ENCODE data around the gene KRTAP9-1.
A peak's percentile ranks its signal among the peaks of the same experiment; 100 is the strongest.
"Not testable (repeated sequence)": the region's sequence is repeated elsewhere in the genome, so short reads cannot be mapped to it uniquely, and the experiment has no call there.

KRTAP9-1 gene

DNA sequence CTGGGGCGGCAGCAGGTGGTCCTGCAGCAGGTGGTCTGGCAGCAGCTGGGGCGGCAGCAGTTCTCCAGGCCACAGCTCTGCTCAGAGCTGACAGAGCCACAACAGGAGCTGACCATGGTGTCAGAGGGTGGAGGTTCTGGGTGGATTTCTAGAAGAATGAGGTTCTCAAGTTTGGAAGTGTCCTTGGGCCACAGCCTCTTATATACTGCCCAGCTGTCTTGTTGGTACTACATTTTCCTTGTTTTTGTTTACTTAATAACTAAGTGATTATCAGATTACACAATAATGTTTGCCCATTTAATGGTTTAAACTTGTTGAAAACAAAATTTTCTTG, 40.1 kb upstream of the KRTAP9-1 start, which contains the start of gene KRTAP4-5:
Gene KRTAP4-5, minus strand, starts transcription at position 174 of the 334 bp plus-strand sequence. Its CDS starts 58 bp downstream, at position 116.
- Mint-ChIP-seq H3K9me3 (peaks cover 7% of the 10 kb centered on the region), H3K4me1 (no peaks in the 10 kb centered on the region), H3K27me3 (ENCODE audit: low read depth) (peaks cover 16% of the 10 kb centered on the region), H3K4me3 (no peak within 1 kb of the TSS), H3K36me3 (ENCODE audit: low read depth) (no peaks in the 10 kb centered on the region), H3K27ac (no peak within 1 kb of the TSS)
- no peak for TF ChIP-seq CTCF (IDR thresholded peaks at IDR 0.05; ENCODE audit: unreplicated experiment in 3 of 3)

- Mint-ChIP-seq H3K4me3 (no peak overlapping the region), H3K9me3 (peaks cover 5% of the 10 kb centered on the region), H3K4me1 (no peaks in the 10 kb centered on the region), H3K36me3 (ENCODE audit: low read depth) (no peaks in the 10 kb centered on the region), H3K27ac (no peak overlapping the region), H3K27me3 (ENCODE audit: low read depth) (peaks cover 16% of the 10 kb centered on the region)
- TF ChIP-seq CTCF (IDR thresholded peaks at IDR 0.05; ENCODE audit: unreplicated experiment in 3 of 3): no peak
Measured at GRCh38 chr17:41150026-41150425, 39.7 kb upstream of the KRTAP9-1 start.

- Mint-ChIP-seq H3K36me3 (ENCODE audit: low read depth) (no peaks in the 10 kb centered on the region), H3K27ac (no peak overlapping the region), H3K27me3 (ENCODE audit: low read depth) (peaks cover 16% of the 10 kb centered on the region), H3K4me3 (no peak overlapping the region), H3K9me3 (peaks cover 3% of the 10 kb centered on the region), H3K4me1 (no peaks in the 10 kb centered on the region)
- no peak for TF ChIP-seq CTCF (IDR thresholded peaks at IDR 0.05; ENCODE audit: unreplicated experiment in 3 of 3)
Measured at GRCh38 chr17:41151525-41151924, 38.2 kb upstream of the KRTAP9-1 start.

DNA sequence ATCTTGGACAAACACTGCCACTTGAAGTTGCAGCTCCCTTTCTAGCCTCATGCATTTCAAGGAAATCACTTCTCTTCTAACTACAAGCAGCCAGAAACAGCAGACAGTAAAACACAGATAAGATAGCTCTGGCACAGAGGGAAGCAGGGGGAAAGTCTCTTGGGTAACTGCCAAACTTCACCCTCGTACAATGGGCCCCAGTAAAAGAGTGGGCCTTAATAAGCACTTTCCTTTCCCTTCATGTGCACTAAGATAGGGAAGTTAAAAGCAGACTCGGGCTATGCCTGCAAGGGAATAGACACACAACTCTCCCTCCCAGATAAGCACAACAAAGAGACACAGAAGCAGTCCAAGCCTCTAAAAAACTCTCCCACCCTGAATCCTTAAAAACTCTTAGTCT, 35.8 kb upstream of the KRTAP9-1 start:
- no peaks in the 10 kb centered on the region for H3K36me3 Mint-ChIP-seq (ENCODE audit: low read depth)

DNA sequence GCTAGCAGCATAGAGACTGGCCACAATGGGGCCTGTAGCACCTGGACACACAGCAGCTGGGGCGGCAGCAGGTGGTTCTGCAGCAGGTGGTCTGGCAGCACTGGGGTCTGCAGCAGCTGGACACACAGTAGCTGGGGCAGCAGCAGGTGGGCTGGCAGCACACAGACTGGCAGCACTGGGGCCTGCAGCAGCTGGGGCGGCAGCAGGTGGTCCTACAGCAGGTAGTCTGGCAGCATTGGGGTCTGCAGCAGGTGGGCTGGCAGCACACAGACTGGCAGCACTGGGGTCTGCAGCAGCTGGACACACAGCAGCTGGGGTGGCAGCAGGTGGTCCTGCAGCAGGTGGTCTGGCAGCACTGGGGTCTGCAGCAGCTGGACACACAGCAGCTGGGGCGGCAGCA, 29.5 kb upstream of the KRTAP9-1 start:
- H3K9me3 Mint-ChIP-seq; H3K27ac Mint-ChIP-seq; H3K4me1 Mint-ChIP-seq; H3K4me3 Mint-ChIP-seq; H3K36me3 Mint-ChIP-seq (ENCODE audit: low read depth): not testable (repeated sequence)
- H3K27me3 Mint-ChIP-seq (ENCODE audit: low read depth): peaks cover 12% of the 10 kb centered on the region

More for the DNA sequence above, 35.8 kb upstream of the KRTAP9-1 start:
- Mint-ChIP-seq H3K4me3 (no peak overlapping the region), H3K9me3 (peaks cover 3% of the 10 kb centered on the region), H3K27me3 (ENCODE audit: low read depth) (peaks cover 13% of the 10 kb centered on the region), H3K4me1 (no peaks in the 10 kb centered on the region), H3K27ac (peak overlapping the region in 1 of 3 experiments; percentile 72)
- no peak for TF ChIP-seq CTCF (IDR thresholded peaks at IDR 0.05; ENCODE audit: unreplicated experiment in 3 of 3)

GRCh38 chr17:41160648-41161047, 29.0 kb upstream of the KRTAP9-1 start, which contains the start of gene KRTAP4-4:
Gene KRTAP4-4, minus strand, starts transcription at chr17:41160748. Its CDS starts 57 bp downstream, at chr17:41160691.
- H3K9me3 Mint-ChIP-seq: no peaks in the 10 kb centered on the region
- TF ChIP-seq CTCF (IDR thresholded peaks at IDR 0.05; ENCODE audit: unreplicated experiment in 3 of 3): no peak
- H3K4me3 Mint-ChIP-seq: no peak within 1 kb of the TSS
- no peak within 1 kb of the TSS for H3K27ac Mint-ChIP-seq
- peaks cover 12% of the 10 kb centered on the region for H3K27me3 Mint-ChIP-seq (ENCODE audit: low read depth)
- H3K4me1 Mint-ChIP-seq: no peaks in the 10 kb centered on the region
- H3K36me3 Mint-ChIP-seq (ENCODE audit: low read depth): no peaks in the 10 kb centered on the region
